ENCODE measurements around the gene CTBP2.

CTBP2 gene

GRCh38 chr10:125016611-125017202 lies 143.7 kb downstream of the CTBP2 start:
- no peak for DNase-seq

DNA sequence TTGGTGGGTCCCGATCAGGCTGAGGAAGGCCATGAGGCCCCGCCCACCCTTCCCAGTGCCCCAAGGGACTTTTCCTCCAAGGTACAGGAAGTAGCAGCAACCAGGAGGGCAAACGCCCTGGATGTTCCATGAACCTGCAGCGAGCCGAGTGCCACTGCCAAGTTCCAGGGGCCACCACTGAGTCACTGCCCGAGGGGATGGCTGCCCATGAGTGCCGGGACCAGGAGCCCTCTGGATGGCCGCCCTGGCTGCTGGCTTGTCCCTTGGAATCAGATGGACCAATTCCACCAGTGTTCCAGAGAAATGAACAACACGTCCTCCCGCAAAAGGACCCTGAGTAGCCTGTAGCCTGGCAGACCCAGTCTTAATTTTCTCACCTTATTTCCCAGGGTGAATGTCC lies 144.2 kb downstream of the CTBP2 start:
- no peak for DNase-seq

- no peak for DNase-seq
Measured at GRCh38 chr10:125015356-125015944, 144.9 kb downstream of the CTBP2 start.

DNA sequence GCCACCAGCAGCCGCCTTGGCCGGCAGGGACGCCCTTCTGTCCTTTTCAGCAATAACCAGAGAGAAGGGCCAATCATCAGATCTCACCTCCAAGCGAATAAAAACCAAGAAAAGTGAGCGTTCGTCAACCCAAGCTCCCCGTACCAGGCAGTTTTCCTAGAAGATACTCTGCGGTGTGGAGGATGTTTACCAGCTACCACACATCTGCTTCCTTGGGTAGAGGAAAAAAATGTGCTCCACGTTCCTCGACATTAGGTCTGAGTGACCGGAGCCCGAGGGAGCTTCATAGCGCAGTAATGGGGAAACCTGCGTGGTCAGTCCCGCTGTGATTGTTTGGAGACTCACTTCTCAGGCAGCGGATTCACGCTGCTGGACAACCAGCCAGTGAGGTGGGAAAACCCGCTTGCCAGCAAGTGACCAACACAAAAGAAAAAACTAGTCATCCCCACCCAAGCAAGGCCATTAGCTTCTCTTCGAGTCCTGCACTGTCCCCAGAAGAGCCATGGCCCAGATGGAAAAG lies 145.5 kb downstream of the CTBP2 start:
- no peak for DNase-seq

DNA sequence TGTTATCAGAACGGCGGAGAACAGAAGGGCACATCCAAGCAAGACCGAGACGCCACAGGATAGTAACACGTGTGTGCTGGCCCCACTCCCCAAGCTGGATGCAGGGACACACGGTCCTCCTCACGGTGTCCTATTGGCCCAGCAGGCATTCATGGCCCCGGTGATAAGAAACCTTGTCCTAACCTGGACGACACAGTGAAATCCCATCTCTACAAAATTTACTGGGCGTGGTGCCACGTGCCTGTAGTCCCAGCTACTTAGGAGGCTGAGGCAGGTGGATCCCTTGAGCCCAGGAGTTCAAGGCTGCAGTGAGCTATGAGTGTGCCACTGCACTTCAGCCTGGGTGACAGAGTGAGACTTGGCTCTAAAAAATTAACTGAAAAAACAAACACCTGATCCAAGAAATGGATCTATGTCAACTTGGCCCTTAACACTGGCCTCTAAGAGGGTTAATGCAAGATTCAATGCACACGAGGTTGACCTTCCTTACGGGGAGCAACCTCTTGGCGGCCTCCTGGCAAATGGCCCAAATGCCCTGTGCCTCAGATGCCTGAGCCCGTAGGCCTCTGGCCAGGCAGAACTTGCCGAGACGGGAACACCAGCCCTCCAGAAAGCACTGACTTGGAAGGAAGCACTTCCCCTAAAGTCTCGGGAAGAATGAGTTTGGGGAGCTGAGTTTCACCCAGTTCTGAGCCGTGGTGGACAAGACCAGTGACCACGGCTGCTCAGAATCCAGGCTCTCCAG lies 146.1 kb downstream of the CTBP2 start:
- DNase-seq: no peak

DNA sequence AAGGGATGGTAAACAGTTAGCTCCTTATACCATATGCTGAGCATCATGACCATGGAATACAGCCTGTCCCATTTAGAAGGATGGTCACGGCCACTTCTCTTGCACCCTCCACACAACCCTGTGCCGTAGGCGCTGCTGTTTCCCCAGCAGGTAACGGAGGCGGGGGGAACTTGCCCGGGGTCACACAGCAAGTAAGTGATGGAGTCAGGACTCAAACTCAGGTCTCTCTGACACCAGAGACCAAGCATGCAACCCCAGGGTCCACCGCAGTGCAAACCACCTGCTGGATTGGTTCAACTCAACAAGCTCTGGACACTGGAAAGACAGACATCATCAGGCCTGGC lies 146.9 kb downstream of the CTBP2 start:
- DNase-seq: no peak

DNA sequence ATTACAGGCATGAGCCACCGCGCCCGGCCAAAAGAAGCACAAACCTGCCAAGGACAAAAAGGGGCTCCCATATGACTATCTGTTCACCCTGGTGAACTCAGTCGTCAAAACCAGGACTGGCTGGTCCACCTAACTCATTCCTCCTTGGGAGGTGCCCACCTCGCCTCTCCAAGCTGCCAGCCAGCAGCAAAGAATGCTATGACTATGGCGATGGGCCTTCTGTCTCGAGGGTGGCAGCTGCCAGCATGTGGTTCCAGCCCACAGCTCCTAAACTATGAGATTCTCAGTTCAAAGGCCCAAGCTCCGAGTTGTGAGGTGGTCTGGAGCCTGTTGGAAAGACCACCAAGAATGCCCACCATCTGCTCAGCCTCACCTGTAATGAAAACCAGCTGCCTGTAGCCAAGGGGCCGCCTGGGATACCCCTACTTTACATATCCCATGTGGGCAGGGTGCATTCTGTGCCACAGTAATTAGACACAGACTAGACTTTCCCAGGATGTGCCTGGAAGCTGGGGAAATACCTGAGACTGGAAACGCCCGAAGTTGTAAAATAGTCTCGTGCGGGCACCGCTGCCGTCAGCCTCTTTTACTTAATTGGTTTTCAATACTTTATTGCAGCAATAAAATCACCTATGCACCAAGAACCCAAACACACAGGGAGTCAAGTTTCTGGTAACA lies 147.4 kb downstream of the CTBP2 start:
- peak; percentile 51 for DNase-seq

DNA sequence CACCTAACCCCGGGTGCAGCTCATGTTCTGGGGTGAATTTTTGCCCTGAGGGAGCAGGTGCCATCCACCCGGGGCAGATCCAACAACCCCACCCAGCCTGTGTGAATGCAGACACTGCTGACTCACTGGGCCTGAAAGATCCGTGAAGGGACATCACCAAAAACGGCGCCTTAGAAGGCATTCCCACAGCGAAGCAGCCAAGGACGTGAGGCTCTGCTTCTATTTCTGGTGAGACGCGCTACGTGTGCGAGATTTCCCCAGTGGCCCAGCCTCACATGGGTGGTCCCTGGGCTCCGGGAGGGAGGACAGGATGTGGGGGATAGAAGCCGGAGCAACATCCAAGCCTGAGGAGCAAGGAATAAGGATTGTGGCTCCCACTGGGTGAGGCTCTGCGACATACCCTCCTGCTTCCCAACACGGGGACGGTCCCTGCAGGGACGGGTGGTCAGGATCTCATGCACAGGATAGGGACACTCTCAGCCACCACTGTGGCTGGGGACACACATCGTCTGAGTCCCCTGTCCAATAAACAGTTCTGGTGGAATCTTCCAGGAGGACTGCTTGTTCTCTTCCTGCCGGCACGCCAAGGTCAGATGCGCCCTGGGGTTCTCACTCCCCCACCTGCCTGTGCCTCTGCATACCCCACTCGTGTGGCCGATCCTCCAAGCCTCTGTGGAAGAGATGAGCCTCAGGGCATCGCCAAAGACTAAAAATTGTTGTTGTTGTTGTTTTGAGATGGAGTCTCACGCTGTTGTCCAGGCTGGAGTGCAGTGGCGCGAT lies 148.2 kb downstream of the CTBP2 start:
- no peak for DNase-seq

GRCh38 chr10:125011171-125011925 lies 149.0 kb downstream of the CTBP2 start:
- DNase-seq: no peak

GRCh38 chr10:125010362-125010761 lies 150.0 kb downstream of the CTBP2 start:
- no peak for DNase-seq

- no peak for DNase-seq
Measured at GRCh38 chr10:125009661-125010161, 150.7 kb downstream of the CTBP2 start.

DNA sequence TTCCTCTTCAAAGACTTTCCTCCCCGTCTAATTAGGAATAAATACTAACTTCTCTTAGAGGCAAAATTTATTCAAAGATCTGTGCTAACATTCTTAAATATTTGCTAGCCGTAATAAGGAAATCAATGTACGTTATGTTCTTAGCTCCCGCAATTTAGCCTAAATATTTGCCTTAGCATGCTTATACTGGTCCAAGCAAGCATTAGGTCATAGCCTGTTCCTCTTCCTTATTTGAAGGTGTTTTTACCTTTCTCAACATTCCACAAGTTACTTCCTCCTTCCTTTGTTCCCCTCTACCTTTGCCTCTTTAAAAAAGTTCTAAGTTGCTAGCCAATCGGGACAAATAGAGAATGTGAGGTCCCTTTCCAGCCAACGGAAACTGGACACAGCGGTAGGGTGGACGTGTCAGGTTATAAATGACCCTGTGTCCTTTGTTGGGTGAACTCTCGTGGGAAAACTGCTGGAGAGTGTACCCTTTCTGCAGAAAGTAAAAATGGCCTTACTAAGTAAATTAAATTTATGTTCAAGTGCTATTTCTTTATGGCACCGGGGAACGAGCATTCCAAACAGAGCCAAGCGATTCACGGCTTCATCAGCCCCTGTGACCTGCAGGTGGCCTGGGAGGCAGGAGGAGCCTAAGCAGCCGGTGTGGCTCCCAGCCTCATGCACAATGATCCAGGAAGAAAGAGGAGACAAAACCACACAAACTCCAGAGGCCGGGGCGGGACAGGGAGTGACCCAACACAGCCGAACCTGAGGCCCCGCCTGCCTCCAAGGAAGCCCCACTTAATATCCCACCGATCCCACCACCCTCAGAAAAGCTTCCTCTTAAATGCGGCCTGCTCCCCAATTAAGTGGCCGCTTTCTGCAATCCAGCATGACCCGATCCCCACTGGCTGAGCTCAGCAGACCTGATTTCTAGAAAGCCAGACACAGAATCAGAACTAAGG lies 151.4 kb downstream of the CTBP2 start:
- DNase-seq: no peak

DNA sequence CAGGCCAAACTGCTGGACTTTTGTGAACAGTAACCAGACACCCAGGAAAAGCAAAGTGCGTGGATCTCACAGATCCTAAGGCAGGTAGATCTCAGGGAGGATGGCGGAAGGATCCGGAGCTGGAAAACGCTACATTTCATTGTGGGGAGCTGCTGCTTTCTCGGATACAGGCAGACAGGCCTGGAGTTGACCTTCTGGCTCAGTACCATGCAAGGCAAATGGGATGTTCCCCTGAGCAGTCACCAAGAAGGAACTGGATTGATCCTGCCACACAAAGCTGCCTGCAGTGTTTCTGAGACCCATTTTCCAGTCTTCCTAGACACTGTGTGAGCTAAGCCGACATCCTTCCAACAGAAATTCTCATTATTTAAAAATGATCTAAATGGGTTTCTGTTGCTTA lies 152.9 kb downstream of the CTBP2 start:
- no peak for DNase-seq

DNA sequence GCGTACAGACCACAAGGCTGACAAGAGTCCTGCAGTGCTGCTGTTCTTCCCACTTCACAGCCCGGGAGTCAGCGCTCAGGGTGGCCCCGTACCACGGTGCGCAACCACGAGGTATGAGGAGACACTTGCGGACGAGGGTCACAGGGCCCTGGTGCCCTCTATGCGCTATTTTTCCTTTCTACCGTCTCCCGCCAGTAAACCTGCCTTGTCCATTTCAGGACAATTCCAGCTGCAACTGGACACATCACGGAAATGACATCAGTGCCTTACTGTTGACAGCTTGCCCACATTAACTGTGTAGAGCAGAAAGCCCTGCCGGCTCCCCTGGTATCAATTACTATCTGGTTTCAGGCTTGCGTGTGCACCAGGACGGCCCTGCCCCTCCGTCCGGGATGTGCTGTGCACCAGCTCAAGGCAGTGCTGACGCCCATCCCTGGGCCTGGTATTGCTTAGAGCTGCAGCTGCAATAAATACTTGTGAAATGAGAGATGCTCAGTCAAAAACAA lies 153.4 kb downstream of the CTBP2 start:
- DNase-seq: no peak

DNA sequence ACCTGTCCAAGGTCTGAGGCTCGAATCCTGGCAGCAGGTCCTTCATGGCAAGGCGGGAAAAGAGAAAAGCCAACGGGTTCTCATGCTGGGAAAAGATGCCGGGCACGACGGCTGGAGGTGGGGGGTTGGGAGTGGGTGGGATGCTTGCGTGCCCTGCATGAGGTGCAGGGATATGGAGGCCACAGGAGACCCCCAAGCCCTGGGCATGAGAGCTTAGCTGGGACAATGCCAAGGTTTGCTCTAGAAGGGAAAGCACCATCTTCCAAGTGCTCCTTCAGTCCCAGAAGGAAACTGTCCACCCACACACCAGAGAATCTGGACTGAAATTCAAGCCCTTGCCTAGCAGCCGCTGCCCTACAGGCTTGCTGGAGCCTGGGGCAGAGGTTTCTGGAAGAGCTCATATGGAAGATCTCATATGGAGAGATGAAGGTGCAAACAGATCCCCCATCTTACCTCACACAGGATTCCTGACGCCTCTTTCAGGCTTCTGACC lies 154.1 kb downstream of the CTBP2 start:
- DNase-seq: no peak

DNA sequence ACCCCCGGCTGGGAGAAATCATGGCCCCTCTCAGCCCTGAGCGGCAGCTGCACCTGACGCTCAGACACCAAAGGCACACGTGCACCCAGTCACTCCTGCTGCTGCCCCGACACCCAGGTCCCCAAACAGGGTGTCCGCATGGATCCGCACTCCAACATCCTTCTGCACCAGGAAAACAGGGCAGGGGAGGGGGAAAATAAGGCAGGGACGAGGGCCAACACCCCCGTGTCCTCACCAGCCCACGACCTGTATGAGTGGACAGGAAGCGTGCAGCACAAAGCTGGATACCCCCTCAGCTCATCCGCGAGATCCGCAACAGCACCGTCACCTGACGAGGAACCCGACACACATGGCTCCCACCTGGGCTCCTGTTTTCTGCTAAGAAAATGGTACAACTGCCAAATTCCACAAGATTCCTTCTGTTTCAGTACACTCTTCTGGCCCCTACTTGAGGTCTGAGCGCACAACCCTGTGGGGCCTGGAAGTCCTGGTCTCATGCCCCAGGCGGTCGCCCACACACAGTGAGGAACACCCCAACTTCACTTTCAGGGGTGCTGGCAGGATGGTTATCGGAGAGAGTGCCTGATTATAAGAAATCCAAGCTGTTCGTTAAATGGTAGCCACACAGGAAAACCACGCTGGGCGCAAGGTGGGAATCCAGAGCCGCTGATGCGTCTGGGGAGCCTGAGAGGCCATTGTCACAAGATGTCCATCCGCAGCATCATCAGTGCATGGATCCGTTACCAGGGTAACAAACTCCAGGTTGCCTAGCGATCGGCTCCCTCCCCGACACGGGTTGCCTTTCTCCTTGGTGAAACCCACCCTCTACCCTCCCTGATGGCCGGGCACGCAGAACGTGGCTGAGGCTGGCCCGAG lies 154.8 kb downstream of the CTBP2 start:
- DNase-seq: no peak

DNA sequence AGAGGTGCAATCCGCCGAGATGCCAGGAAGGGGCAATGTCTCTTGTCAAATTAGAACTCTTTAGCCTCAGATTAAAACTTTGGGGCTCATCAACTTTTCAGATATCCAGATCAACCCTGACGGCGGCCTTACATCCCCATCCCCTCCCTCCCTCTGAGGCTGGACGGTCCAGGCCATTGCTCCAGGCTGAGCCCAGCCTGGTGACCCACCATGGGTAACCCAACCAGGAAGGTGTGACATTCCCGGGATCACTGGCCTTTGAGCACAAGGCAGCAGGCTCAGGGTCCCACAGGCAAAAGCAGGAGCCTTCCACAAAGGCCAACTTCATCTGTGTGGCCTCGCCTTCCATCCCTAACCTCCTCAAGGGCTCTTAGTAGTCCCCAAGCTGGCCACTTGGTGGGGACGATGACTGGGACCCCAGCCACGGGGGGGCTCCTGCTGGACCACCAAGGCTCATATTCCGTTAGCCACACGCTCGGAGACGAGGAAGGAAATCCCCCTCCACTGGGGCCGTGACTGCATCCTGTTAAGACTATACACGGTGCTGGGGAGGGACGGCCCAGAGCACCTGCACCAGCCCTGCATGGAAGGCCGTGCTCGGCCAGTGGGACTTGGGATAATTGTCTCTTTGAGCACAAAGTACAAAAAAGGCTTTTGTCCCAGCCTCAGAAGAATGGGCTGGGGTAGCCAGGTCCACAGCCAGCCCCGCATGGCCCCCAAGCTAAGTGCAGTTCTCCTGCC lies 155.6 kb downstream of the CTBP2 start:
- no peak for DNase-seq

DNA sequence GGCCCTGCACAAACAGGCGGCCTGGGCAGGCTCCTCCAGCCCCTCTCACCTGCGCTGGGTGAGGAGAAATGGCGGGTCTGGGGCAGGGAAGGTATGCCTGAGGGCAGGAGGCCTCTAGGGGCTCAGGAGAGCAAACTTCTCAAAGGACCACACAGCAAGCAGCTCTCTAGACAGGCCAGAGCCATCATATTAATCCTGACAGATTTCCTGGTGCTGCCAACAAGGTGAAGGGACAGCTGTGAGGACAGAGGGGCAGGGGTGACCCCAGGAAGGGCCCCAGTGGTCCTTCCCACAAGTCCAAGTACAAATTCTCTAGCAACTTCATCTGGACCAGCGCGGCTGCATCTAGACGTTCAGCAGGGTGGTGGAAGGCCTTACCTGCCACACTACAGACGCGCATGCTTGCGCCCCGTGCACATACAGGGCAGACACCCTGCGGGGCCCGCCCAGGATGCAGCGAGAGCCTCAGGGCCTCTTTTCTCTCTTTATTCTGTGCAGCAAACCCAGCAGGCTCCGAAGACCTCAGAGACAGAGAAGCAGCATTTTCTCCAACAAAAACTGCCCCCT lies 156.4 kb downstream of the CTBP2 start:
- no peak for DNase-seq

Measured in NCI-H69 (cell line).